Fibroblast of the aortic adventitia (primary cell): ENCODE measurements around the gene UNC13D. TPM values are rescaled to one million over a fixed set of nuclear protein-coding genes. Genes with fewer than 3 reads are reported as not detected.
A peak's percentile ranks its signal among the peaks of the same experiment; 100 is the strongest.

Experiments used
- DNase-seq: peaks from one replicate; pipeline ENCODE4 v3.0.0-alpha.2; 2010; ENCODE audit warnings: low read depth
- H3K4me3 ChIP-seq: 2 replicates; pipeline ENCODE4 v1.5.1; 2011; ENCODE audit warnings: low read depth, mild to moderate bottlenecking, control low read depth, low read length, moderate library complexity
- total RNA-seq: library from RNA; depleted of rRNA; stranded (reverse); fragments of >200 nt; gene quantifications from 2 replicates; pipeline ENCODE4 v1.2.3, GENCODE V29; 2012; ENCODE audit warnings: low replicate concordance
- TF ChIP-seq, protein P1 (sequence below): IDR thresholded peaks from 2 replicates; pipeline ENCODE4 v1.5.1; 2011; ENCODE audit warnings: mild to moderate bottlenecking, low read length, control low read depth, inconsistent platforms; ENCODE audit not compliant: insufficient read depth

UNC13D gene
- total RNA-seq, 1 donor, result 0.54 TPM

DNA sequence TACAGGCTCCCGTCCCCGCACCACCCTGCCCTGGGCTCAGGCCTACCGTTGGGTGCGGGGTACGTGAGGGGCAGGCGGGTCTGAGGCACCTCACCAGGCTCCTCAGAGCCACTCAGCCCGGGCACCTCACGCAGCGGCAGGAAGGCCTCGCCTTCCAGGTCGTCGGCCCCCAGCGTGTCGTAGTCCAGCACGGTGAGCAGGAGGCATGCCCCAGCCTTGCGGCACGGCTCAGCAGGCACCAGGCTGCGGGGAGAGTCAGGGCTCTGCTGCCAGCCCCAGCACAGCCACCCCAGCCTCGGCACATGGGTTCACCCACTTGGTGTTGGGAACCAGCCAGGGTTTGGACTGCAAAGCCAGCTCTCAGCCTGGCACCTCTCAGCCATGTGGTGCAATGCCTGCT is 15.5 kb downstream of the UNC13D start:
- TF ChIP-seq, protein P1, sequence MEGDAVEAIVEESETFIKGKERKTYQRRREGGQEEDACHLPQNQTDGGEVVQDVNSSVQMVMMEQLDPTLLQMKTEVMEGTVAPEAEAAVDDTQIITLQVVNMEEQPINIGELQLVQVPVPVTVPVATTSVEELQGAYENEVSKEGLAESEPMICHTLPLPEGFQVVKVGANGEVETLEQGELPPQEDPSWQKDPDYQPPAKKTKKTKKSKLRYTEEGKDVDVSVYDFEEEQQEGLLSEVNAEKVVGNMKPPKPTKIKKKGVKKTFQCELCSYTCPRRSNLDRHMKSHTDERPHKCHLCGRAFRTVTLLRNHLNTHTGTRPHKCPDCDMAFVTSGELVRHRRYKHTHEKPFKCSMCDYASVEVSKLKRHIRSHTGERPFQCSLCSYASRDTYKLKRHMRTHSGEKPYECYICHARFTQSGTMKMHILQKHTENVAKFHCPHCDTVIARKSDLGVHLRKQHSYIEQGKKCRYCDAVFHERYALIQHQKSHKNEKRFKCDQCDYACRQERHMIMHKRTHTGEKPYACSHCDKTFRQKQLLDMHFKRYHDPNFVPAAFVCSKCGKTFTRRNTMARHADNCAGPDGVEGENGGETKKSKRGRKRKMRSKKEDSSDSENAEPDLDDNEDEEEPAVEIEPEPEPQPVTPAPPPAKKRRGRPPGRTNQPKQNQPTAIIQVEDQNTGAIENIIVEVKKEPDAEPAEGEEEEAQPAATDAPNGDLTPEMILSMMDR, result no peak
- no peak overlapping the region for H3K4me3 ChIP-seq
- DNase-seq, result no peak

DNA sequence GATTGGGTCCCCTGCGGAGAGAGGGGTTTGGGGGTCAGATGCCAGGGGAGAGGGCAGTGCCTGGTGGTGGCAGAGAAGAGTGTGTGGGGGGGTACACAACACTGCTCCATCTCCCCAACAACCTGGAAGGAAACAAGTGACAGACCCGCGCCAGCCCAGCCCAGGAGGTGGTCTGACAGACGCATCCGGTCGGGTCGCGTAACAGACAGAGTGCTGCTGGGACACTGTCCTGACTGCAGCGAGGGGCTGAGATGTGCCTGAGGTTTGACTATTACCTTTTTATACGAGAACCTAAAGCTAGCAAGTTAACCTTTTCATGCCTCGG is 16.2 kb downstream of the UNC13D start:
- no peak overlapping the region for H3K4me3 ChIP-seq
- no peak for DNase-seq
- TF ChIP-seq, protein P1, result no peak

- TF ChIP-seq, protein P1, result peak; percentile 80
- peak; percentile 47 for DNase-seq
- H3K4me3 ChIP-seq, result no peak overlapping the region
Measured at GRCh38 chr17:75827308-75828075, 16.7 kb downstream of the UNC13D start.

DNA sequence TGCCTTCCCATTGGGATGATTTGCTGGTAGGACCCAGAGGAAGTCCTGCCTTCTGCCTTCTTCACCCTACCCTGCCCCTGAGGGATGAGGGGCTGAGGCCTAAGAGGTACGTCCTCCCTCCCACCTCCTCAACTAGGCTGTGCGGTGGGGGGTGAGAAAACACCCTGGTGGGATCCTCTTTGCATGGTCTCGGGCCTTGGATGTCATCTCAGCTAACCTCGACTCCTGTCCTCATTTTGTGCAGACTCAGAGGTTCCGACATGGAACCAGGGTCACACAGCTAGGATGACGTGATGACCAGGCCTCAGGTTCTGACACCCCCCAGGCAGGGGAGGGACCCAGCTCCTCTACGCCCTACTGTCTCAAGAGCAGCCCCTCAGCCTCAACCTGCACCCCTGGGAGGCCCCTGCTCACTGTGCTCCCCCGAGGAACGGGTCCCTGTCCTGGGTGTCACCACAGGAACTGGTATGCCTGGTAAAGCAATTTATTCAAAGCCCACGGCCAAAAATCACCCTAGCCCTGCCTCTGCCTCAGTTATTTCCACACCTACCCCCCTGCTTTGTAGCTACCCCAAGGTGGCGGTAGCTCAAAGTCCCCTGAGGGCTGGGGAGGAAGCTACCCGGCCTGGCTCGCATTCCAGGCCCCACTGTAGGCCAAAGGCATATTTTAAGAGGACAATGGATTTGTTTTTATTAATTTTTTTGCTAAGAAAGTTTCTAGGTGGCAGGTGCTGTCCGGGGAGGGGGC is 17.5 kb downstream of the UNC13D start:
- DNase-seq, result no peak

GRCh38 chr17:75825748-75826370 is 18.3 kb downstream of the UNC13D start:
- DNase-seq, result no peak
- TF ChIP-seq, protein P1, result no peak

More for the DNA sequence above, 17.5 kb downstream of the UNC13D start:
- no peak overlapping the region for H3K4me3 ChIP-seq
- TF ChIP-seq, protein P1, result no peak

GRCh38 chr17:75825149-75825552 is 19.1 kb downstream of the UNC13D start:
- no peak for DNase-seq
- TF ChIP-seq, protein P1, result no peak

More at GRCh38 chr17:75825748-75826370, 18.3 kb downstream of the UNC13D start:
- H3K4me3 ChIP-seq, result no peak overlapping the region

More at GRCh38 chr17:75825149-75825552, 19.1 kb downstream of the UNC13D start:
- no peak overlapping the region for H3K4me3 ChIP-seq
